Sigmoid colon (tissue), 4 donors: Measurements from ENCODE around the gene SEC14L6.

Experiments used
- EP300 ChIP-seq, 4 donors: sonication (generic); formaldehyde crosslinking; IDR thresholded peaks; one replicate each; pipeline ENCODE4 v1.6.1; 2017; ENCODE audit warnings: antibody characterized with exemption in 4 of 4
- POLR2A ChIP-seq, 2 donors: fragments of 450-650 bp; IDR thresholded peaks; one replicate each; pipeline ENCODE4 v1.6.1; 2016; ENCODE audit warnings: antibody characterized with exemption in 2 of 2, mild to moderate bottlenecking in 2 of 2, moderate library complexity in 2 of 2
- POLR2AphosphoS5 ChIP-seq, 4 donors: sonication (generic); formaldehyde crosslinking; IDR thresholded peaks; one replicate each; pipeline ENCODE4 v1.6.1; 2017; ENCODE audit warnings: antibody characterized with exemption in 4 of 4
- TF ChIP-seq, protein P1 (sequence below), 4 experiments: fragments of 450-650 bp in 3 of 4; fragments of 200-600 bp in 1 of 4; IDR thresholded peaks; one replicate each; pipeline ENCODE4 v1.5.1; 2016 to 2019; ENCODE audit warnings: antibody characterized with exemption in 4 of 4, mild to moderate bottlenecking in 3 of 4, moderate library complexity in 2 of 4

- TF ChIP-seq, protein P1, sequence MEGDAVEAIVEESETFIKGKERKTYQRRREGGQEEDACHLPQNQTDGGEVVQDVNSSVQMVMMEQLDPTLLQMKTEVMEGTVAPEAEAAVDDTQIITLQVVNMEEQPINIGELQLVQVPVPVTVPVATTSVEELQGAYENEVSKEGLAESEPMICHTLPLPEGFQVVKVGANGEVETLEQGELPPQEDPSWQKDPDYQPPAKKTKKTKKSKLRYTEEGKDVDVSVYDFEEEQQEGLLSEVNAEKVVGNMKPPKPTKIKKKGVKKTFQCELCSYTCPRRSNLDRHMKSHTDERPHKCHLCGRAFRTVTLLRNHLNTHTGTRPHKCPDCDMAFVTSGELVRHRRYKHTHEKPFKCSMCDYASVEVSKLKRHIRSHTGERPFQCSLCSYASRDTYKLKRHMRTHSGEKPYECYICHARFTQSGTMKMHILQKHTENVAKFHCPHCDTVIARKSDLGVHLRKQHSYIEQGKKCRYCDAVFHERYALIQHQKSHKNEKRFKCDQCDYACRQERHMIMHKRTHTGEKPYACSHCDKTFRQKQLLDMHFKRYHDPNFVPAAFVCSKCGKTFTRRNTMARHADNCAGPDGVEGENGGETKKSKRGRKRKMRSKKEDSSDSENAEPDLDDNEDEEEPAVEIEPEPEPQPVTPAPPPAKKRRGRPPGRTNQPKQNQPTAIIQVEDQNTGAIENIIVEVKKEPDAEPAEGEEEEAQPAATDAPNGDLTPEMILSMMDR (IDR thresholded peaks at IDR 0.05), result no peak
- TF ChIP-seq POLR2A (IDR thresholded peaks at IDR 0.05) (no peak), EP300 (IDR thresholded peaks at IDR 0.05) (no peak), POLR2AphosphoS5 (IDR thresholded peaks at IDR 0.05) (no peak)
Observed at GRCh38 chr22:30521368-30522156, 25.0 kb downstream of the SEC14L6 start.
